ENCODE results near the gene DLEC1.

- TF ChIP-seq CTCF (IDR thresholded peaks at IDR 0.05), result no peak
- TF ChIP-seq POLR2A (IDR thresholded peaks at IDR 0.05), result no peak
Measured at GRCh38 chr3:38002940-38003339, 36.1 kb upstream of the DLEC1 start.
